ENCODE results near the gene CEP85.

DNA sequence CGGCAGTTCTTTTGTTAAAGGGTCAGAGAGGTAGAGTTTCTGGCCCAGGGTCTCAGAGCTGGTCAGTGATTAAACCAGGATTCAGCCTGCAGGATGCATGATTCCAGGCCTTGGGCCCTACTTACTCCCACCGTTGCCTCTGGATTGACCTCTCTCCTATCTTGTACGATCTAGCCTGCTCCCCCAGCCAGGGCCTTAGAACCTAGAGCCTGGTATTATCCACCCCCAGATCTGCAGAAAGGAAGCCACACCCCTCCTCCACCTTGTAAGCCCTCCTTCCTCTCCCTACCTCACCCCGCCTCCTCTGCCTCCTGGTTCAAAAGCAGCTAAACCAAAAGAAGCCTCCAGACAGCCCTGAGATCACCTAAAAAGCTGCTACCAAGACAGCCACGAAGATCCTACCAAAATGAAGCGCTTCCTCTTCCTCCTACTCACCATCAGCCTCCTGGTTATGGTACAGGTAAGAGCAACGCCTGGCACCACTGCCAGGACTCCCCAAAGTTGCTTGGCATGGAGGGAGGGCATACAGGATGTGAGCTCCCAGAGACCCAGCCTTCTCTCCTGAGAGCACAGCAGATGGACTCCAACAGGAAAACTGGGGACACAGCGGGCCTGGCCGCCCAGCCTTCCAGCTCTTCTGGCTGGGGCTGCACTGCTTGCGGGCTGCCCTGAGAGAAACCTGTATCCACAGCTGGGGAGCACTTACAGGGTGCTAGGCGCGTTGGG, 83.8 kb downstream of the CEP85 start, which contains the start of gene CD52:
- no peak for TF ChIP-seq POLR2A (IDR thresholded peaks at IDR 0.05)
- TF ChIP-seq, protein P1, sequence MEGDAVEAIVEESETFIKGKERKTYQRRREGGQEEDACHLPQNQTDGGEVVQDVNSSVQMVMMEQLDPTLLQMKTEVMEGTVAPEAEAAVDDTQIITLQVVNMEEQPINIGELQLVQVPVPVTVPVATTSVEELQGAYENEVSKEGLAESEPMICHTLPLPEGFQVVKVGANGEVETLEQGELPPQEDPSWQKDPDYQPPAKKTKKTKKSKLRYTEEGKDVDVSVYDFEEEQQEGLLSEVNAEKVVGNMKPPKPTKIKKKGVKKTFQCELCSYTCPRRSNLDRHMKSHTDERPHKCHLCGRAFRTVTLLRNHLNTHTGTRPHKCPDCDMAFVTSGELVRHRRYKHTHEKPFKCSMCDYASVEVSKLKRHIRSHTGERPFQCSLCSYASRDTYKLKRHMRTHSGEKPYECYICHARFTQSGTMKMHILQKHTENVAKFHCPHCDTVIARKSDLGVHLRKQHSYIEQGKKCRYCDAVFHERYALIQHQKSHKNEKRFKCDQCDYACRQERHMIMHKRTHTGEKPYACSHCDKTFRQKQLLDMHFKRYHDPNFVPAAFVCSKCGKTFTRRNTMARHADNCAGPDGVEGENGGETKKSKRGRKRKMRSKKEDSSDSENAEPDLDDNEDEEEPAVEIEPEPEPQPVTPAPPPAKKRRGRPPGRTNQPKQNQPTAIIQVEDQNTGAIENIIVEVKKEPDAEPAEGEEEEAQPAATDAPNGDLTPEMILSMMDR (IDR thresholded peaks at IDR 0.05) = no peak
